Spleen (tissue), 11 donors: ENCODE measurements around the gene HOXC10. TPM values are rescaled to one million over a fixed set of nuclear protein-coding genes. Genes with fewer than 3 reads are reported as not detected.

Experiments
- DNase-seq: peaks from one replicate; pipeline ENCODE4 v3.0.0-alpha.2; 2020
- H3K27ac ChIP-seq, 8 donors: fragments of 200-600 bp; sonication (generic) in 7 of 8; 1 replicate in 4 of 8; 2 replicates in 4 of 8; pipeline versions ENCODE4 v1.5.0 to v1.8.0; 2016 to 2021; ENCODE audit warnings: inconsistent platforms in 4 of 8, mild to moderate bottlenecking in 4 of 8, moderate library complexity in 1 of 8
- H3K27me3 ChIP-seq, 7 donors: fragments of 200-600 bp; sonication (generic) in 6 of 7; replicated peaks in 1 of 7; 1 replicate in 4 of 7; 2 replicates in 3 of 7; pipeline versions ENCODE4 v1.5.0 to v1.8.0; 2016 to 2021; ENCODE audit warnings: inconsistent platforms in 3 of 7, mild to moderate bottlenecking in 1 of 7
- H3K36me3 ChIP-seq, 6 donors: fragments of 200-600 bp; sonication (generic) in 5 of 6; 1 replicate in 4 of 6; 2 replicates in 2 of 6; pipeline versions ENCODE4 v1.5.0 to v1.8.0; 2016 to 2021; ENCODE audit warnings: inconsistent platforms in 2 of 6
- H3K4me1 ChIP-seq, 6 donors: fragments of 200-600 bp; sonication (generic) in 5 of 6; 1 replicate in 3 of 6; 2 replicates in 3 of 6; pipeline versions ENCODE4 v1.5.0 to v1.8.0; 2016 to 2021; ENCODE audit warnings: inconsistent platforms in 3 of 6
- H3K4me3 ChIP-seq, 8 donors: fragments of 200-600 bp; sonication (generic) in 7 of 8; 1 replicate in 4 of 8; 2 replicates in 4 of 8; pipeline versions ENCODE4 v1.5.0 to v1.8.0; 2016 to 2021; ENCODE audit warnings: inconsistent platforms in 4 of 8, mild to moderate bottlenecking in 4 of 8, moderate library complexity in 2 of 8
- H3K9me3 ChIP-seq, 8 donors: fragments of 200-600 bp; sonication (generic) in 7 of 8; 1 replicate in 4 of 8; 2 replicates in 4 of 8; pipeline versions ENCODE4 v1.5.0 to v1.8.0; 2016 to 2021; ENCODE audit warnings: inconsistent platforms in 4 of 8
- POLR2A ChIP-seq, 3 donors: fragments of 450-650 bp; IDR thresholded peaks; one replicate each; pipeline ENCODE4 v1.5.1; 2017; ENCODE audit warnings: antibody characterized with exemption in 3 of 3, mild to moderate bottlenecking in 1 of 3
- POLR2AphosphoS5 ChIP-seq, 3 donors: sonication (generic); formaldehyde crosslinking; IDR thresholded peaks; one replicate each; pipeline ENCODE4 v1.5.1; 2017; ENCODE audit warnings: antibody characterized with exemption in 3 of 3
- WGBS, 5 donors: extraction: QIAGEN DNeasy Blood & Tissue Kit in 3 of 5; methylation state at CpG; one replicate each; pipeline versions ENCODE4 v1.1.5 to v1.1.7; 2013 to 2018; 5-methylcytosine and 5-hydroxymethylcytosine counted together
- intact Hi-C: fragments of 100-400 bp; cut with DNase I; formaldehyde crosslinking; loops from one replicate; pipeline ENCODE4 v1.15.0; 2023; ENCODE audit warnings: low total_unique reads
- polyA plus RNA-seq, 3 donors: library from polyadenylated mRNA; stranded (reverse); fragments of 200-250 nt; gene quantifications; one replicate each; pipeline ENCODE4 v1.2.1, GENCODE V29; 2013
- total RNA-seq, 7 donors: library from RNA; depleted of rRNA in 3 of 7; stranded (reverse); fragments of >200 nt in 3 of 7; fragmentation: NEBNext Ultra II Directional in 4 of 7; extraction: Animal tissue kit (Norgen Biotek cat#: 25700) in 4 of 7; gene quantifications; one replicate each; pipeline versions ENCODE4 v1.1.0 to v1.2.1, GENCODE V29; 2016 to 2021
- TF ChIP-seq, protein P1 (sequence below), 11 experiments: fragments of 200-600 bp in 7 of 11; fragments of 450-650 bp in 4 of 11; sonication (generic) in 4 of 11; IDR thresholded peaks in 8 of 11; conservative IDR thresholded peaks in 3 of 11; 1 replicate in 7 of 11; 2 replicates in 4 of 11; pipeline versions ENCODE4 v1.4.0 to v1.8.0; 2016 to 2021; ENCODE audit warnings: antibody characterized with exemption in 11 of 11, inconsistent platforms in 4 of 11, mild to moderate bottlenecking in 1 of 11
- donor health status: healthy with polysubstance abuse.
- donor health status: DM: no; HTN: no; CAD: no; lungs with moderate emphysema.
- donor health status: DM: no; HTN: no; CAD: no.
- donor health status: Bipolar disorder and iron deficiency.
- donor health status: healthy.
- donor health status: DM: no; HTN: no; CAD: no.
- donor health status: DM: yes; HTN: yes; CAD: no.

The HOXC10 gene
- total and polyA plus RNA-seq, 10 donors = not detected

- no peak for DNase-seq
- H3K36me3 ChIP-seq = no peaks in the 10 kb centered on the region
- H3K9me3 ChIP-seq = peaks cover 0 to 7% (median 0%) of the 10 kb centered on the region in 8 donors
- WGBS, 5 donors = 4 to 5% (median 5%) methylated on average over 40 to 47 of the region's 47 CpGs
- H3K4me1 ChIP-seq = peaks cover 0 to 48% (median 12%) of the 10 kb centered on the region in 6 donors
- intact Hi-C loops = no loop called here
- TF ChIP-seq POLR2AphosphoS5 (IDR thresholded peaks at IDR 0.05) (no peak), POLR2A (IDR thresholded peaks at IDR 0.05) (no peak)
- TF ChIP-seq, protein P1, sequence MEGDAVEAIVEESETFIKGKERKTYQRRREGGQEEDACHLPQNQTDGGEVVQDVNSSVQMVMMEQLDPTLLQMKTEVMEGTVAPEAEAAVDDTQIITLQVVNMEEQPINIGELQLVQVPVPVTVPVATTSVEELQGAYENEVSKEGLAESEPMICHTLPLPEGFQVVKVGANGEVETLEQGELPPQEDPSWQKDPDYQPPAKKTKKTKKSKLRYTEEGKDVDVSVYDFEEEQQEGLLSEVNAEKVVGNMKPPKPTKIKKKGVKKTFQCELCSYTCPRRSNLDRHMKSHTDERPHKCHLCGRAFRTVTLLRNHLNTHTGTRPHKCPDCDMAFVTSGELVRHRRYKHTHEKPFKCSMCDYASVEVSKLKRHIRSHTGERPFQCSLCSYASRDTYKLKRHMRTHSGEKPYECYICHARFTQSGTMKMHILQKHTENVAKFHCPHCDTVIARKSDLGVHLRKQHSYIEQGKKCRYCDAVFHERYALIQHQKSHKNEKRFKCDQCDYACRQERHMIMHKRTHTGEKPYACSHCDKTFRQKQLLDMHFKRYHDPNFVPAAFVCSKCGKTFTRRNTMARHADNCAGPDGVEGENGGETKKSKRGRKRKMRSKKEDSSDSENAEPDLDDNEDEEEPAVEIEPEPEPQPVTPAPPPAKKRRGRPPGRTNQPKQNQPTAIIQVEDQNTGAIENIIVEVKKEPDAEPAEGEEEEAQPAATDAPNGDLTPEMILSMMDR (IDR thresholded peaks at IDR 0.05 in 8 of 11, conservative IDR thresholded peaks at IDR 0.05 in 3 of 11) = no peak
- peaks cover 37 to 100% (median 97%) of the 10 kb centered on the region in 7 donors for H3K27me3 ChIP-seq
- H3K27ac ChIP-seq = no peak overlapping the region
- H3K4me3 ChIP-seq = no peak overlapping the region
Observed at GRCh38 chr12:53951577-53952334, 33.2 kb upstream of the HOXC10 start.

DNA sequence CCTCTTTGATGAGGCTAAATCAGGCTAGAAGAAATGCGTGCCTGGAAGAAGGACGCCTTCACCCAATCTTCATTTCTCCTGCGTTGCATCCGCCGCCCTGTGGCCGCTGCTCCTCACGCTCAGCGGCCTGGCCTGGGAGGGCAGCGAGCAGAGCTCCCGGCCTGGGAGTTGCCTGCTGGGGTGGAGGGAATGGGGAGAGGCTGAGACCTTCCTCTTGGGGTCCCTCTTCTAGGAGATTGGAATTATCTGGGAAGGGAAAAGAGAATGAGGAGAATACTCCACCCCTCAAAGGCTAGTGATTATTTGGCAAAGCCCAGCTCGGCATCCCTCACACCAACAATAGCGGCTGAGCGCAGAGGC is 32.6 kb upstream of the HOXC10 start:
- intact Hi-C loops = no loop called here
- Histone ChIP-seq H3K36me3 (no peaks in the 10 kb centered on the region), H3K27me3 (peaks cover 38 to 100% (median 97%) of the 10 kb centered on the region in 7 donors), H3K9me3 (peaks cover 0 to 7% (median 0%) of the 10 kb centered on the region in 8 donors), H3K27ac (no peak overlapping the region), H3K4me1 (peaks cover 0 to 54% (median 16%) of the 10 kb centered on the region in 6 donors), H3K4me3 (no peak overlapping the region)
- WGBS, 5 donors = 9 to 16% (median 10%) methylated on average over 12 to 13 of the region's 13 CpGs
- no peak for DNase-seq
- no peak for TF ChIP-seq POLR2AphosphoS5 (IDR thresholded peaks at IDR 0.05)
- TF ChIP-seq POLR2A (IDR thresholded peaks at IDR 0.05) = no peak
- TF ChIP-seq, protein P1 (IDR thresholded peaks at IDR 0.05 in 8 of 11, conservative IDR thresholded peaks at IDR 0.05 in 3 of 11) = no peak

DNA sequence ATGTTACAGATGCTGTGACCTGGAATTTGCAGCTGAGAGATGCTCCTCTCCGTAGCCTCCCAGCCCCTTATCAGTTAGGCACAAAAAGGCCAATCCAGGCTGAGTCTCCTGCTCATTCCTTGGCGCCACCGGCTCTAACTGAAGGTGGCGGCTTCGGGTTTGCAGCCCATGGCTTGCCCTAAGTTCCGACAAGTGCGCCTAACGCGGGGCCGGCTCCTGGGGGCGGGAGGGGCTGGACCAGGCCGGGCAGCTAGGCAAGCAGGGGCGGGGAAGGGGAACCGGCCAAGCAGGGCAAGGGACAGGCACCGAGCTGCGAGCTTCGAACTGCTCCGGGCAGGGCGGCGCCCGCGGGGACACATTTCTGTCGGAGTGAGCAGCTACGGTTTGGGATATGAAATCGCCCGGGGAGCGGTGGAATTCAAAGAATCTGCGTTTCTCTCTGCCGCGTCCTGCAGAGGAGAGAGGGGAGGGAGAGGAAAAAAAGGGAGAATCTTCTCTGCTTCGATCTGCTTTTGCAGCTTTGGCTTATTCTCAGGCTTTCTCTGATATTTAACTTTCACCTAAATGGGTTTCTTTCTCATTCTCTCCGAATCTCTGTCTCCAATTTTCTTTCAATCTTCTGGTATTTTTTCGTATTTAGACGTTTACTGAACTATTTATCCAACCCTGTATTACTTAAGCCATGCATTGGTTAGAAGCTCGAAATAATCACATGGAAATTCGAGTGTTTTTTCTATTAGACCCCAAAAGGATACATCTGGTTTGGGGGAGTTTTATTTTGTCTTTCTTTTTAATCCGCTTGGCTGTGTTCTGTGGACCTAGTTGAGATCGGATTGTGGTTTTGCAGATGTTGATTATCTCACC is 31.8 kb upstream of the HOXC10 start:
- Histone ChIP-seq H3K27me3 (peaks cover 41 to 100% (median 98%) of the 10 kb centered on the region in 7 donors), H3K4me1 (peaks cover 0 to 54% (median 16%) of the 10 kb centered on the region in 6 donors), H3K36me3 (no peaks in the 10 kb centered on the region), H3K4me3 (no peak overlapping the region), H3K27ac (no peak overlapping the region), H3K9me3 (peaks cover 0 to 7% (median 0%) of the 10 kb centered on the region in 8 donors)
- DNase-seq = no peak
- 6 to 12% (median 7%) methylated on average over 35 to 38 of the region's 38 CpGs for WGBS, 5 donors
- intact Hi-C loops = no loop called here
- TF ChIP-seq POLR2A (IDR thresholded peaks at IDR 0.05) (no peak), POLR2AphosphoS5 (IDR thresholded peaks at IDR 0.05) (no peak)
- TF ChIP-seq, protein P1 (IDR thresholded peaks at IDR 0.05 in 8 of 11, conservative IDR thresholded peaks at IDR 0.05 in 3 of 11) = no peak
